Fibroblast of lung (primary cell): ENCODE measurements around the gene NDUFB2. TPM values are rescaled to one million over a fixed set of nuclear protein-coding genes. Genes with fewer than 3 reads are reported as not detected.

Experiments
- DNase-seq, 2 donors: peaks; one replicate each; pipeline versions ENCODE4 v3.0.0 to v3.0.0-alpha.2; 2010; ENCODE audit warnings: low read depth in 2 of 2
- H2AFZ ChIP-seq: 2 replicates; pipeline ENCODE4 v1.5.1; 2012; ENCODE audit warnings: low read length, control low read depth, inconsistent platforms
- H3K27ac ChIP-seq: 2 replicates; pipeline ENCODE4 v1.5.1; 2011; ENCODE audit warnings: low read length, control low read depth; ENCODE audit not compliant: insufficient read depth
- H3K27me3 ChIP-seq: 2 replicates; pipeline ENCODE4 v1.5.1; 2011; ENCODE audit warnings: mild to moderate bottlenecking, low read length; ENCODE audit not compliant: control insufficient read depth, insufficient read depth
- H3K36me3 ChIP-seq: 2 replicates; pipeline ENCODE4 v1.5.1; 2011; ENCODE audit warnings: low read length; ENCODE audit not compliant: control insufficient read depth, insufficient read depth
- H3K4me1 ChIP-seq: 2 replicates; pipeline ENCODE4 v1.5.1; 2011; ENCODE audit warnings: low read length; ENCODE audit not compliant: control insufficient read depth, insufficient read depth; ENCODE audit errors: extremely low read depth
- H3K4me2 ChIP-seq: 2 replicates; pipeline ENCODE4 v1.5.1; 2011; ENCODE audit warnings: low read length, control low read depth; ENCODE audit not compliant: insufficient read depth; ENCODE audit errors: extremely low read depth
- H3K4me3 ChIP-seq, 4 experiments: fragments of 200-600 bp in 1 of 4; sonication (generic) in 1 of 4; replicated peaks in 1 of 4; 2 replicates each; pipeline ENCODE4 v1.5.1; 2011 to 2016; ENCODE audit warnings: low read length in 4 of 4, low read depth in 3 of 4, mild to moderate bottlenecking in 3 of 4, control low read depth in 2 of 4, inconsistent platforms in 1 of 4, mixed read lengths in 1 of 4; ENCODE audit not compliant: insufficient read depth in 1 of 4; ENCODE audit errors: control extremely low read depth in 1 of 4
- H3K79me2 ChIP-seq: 2 replicates; pipeline ENCODE4 v1.5.1; 2012; ENCODE audit warnings: mild to moderate bottlenecking, low read length, inconsistent platforms; ENCODE audit not compliant: control insufficient read depth, insufficient read depth
- H3K9ac ChIP-seq: 2 replicates; pipeline ENCODE4 v1.5.1; 2011; ENCODE audit warnings: mild to moderate bottlenecking, low read length, control low read depth; ENCODE audit not compliant: insufficient read depth
- H3K9me3 ChIP-seq: 2 replicates; pipeline ENCODE4 v1.5.1; 2012; ENCODE audit warnings: low read depth, low read length; ENCODE audit not compliant: control insufficient read depth, insufficient read depth
- H4K20me1 ChIP-seq: 2 replicates; pipeline ENCODE4 v1.5.1; 2011; ENCODE audit warnings: low read length; ENCODE audit not compliant: control insufficient read depth, insufficient read depth; ENCODE audit errors: extremely low read depth
- EZH2 ChIP-seq: IDR thresholded peaks from 2 replicates; pipeline ENCODE4 v1.5.1; 2012; ENCODE audit warnings: low read length, control low read depth, mild to moderate bottlenecking; ENCODE audit errors: missing control alignments
- polyA plus RNA-seq, 2 donors: library from polyadenylated mRNA; depleted of rRNA in 1 of 2; stranded (reverse) in 1 of 2; unstranded in 1 of 2; fragments of >200 nt; gene quantifications; 2 replicates each; pipeline ENCODE4 v1.2.1, GENCODE V29; 2011 to 2012; ENCODE audit warnings: missing spikeins in 1 of 2
- total RNA-seq: library from RNA; depleted of rRNA; stranded (reverse); fragments of >200 nt; gene quantifications from 2 replicates; pipeline ENCODE4 v1.2.1, GENCODE V29; 2014
- TF ChIP-seq, protein P1 (sequence below), 2 donors: IDR thresholded peaks in 1 of 2; conservative IDR thresholded peaks in 1 of 2; 1 replicate in 1 of 2; 2 replicates in 1 of 2; pipeline ENCODE4 v1.5.1; 2011 to 2012; ENCODE audit warnings: low read length in 2 of 2, control low read depth in 1 of 2, inconsistent platforms in 1 of 2, low read depth in 1 of 2, mild to moderate bottlenecking in 1 of 2

The NDUFB2 gene
- total and polyA plus RNA-seq, 2 donors (not counting 1 experiment from before 2014, with no cell fraction given): 116 to 283 TPM

DNA sequence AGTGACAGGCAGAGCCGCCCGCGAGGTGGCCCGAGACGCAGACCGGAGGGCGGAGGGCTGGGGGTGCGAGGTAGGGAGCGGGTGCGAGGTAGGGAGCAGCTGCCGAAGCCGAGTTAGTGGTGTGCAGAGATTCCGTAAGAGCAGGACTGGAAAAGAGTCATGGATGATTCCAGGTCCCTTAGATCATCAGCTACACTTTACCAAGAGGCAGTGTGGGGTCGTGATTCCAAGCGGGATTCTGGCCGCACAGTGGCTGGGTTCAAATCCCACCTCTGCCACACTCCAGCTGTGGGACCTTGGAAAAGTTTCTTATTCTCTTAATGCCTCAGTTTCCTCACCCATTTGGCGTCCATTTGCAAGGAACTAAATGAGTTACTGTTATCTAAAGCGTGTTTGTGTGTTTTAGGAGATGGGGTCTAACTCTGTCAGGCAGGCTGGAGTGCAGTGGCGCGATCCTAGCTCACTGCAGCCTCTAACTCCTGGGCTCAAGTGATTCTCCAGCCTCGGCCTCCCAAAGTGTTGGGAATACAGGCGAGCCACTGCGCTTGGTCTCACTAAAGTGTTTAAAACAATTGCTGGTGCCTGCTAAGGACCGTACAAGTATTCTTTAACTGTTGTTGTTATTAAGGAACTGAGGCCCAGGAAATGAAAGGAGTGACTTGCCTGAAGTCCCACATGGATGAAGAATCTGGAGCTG, 1.1 kb downstream of the NDUFB2 start:
- H3K79me2 ChIP-seq: peaks cover 46% of the 10 kb centered on the region
- peak overlapping the region; percentile 94 for H2AFZ ChIP-seq
- peak overlapping the region; percentile 89 for H3K4me2 ChIP-seq
- peak overlapping the region; percentile 90 for H3K27ac ChIP-seq
- H3K9ac ChIP-seq: peak overlapping the region; percentile 71
- no peaks in the 10 kb centered on the region for H3K27me3 ChIP-seq
- H3K4me1 ChIP-seq: peaks cover 4% of the 10 kb centered on the region
- no peaks in the 10 kb centered on the region for H3K9me3 ChIP-seq
- H3K4me3 ChIP-seq: peak overlapping the region; percentile 71 to 95 (median 88)
- no peaks in the 10 kb centered on the region for H3K36me3 ChIP-seq
- TF ChIP-seq EZH2: no peak
- TF ChIP-seq, protein P1, sequence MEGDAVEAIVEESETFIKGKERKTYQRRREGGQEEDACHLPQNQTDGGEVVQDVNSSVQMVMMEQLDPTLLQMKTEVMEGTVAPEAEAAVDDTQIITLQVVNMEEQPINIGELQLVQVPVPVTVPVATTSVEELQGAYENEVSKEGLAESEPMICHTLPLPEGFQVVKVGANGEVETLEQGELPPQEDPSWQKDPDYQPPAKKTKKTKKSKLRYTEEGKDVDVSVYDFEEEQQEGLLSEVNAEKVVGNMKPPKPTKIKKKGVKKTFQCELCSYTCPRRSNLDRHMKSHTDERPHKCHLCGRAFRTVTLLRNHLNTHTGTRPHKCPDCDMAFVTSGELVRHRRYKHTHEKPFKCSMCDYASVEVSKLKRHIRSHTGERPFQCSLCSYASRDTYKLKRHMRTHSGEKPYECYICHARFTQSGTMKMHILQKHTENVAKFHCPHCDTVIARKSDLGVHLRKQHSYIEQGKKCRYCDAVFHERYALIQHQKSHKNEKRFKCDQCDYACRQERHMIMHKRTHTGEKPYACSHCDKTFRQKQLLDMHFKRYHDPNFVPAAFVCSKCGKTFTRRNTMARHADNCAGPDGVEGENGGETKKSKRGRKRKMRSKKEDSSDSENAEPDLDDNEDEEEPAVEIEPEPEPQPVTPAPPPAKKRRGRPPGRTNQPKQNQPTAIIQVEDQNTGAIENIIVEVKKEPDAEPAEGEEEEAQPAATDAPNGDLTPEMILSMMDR (conservative IDR thresholded peaks at IDR 0.05 in 1 of 2, IDR thresholded peaks at IDR 0.05 in 1 of 2; ENCODE audit: low read depth in 1 of 2, low read length in 2 of 2): no peak
- H4K20me1 ChIP-seq: no peaks in the 10 kb centered on the region
- peak; percentile 40 to 58 for DNase-seq

DNA sequence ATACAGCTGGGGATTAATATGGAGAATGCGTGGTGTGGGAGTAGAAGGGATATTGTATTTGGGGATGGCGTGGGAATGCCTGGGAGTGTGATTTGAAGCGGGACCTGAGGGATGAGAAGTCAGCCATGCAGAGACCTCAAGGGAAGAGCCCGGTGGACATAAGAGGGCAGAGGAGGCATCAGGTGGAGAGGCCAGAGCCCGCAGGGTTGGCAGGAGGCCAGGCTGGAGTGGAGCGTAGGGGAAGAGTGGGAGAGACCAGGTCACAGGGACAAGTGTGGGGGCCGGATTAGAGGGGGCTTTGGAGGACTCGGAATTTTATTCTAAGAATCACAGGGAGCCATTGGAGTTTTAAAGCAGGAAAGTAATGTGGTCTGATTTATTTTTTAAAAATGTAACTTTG, 2.0 kb downstream of the NDUFB2 start:
- Histone ChIP-seq H3K79me2 (peaks cover 47% of the 10 kb centered on the region), H4K20me1 (no peaks in the 10 kb centered on the region), H3K9ac (no peak overlapping the region), H3K36me3 (no peaks in the 10 kb centered on the region), H3K4me1 (peaks cover 4% of the 10 kb centered on the region), H2AFZ (no peak overlapping the region), H3K27me3 (no peaks in the 10 kb centered on the region), H3K9me3 (no peaks in the 10 kb centered on the region), H3K4me3 (peak overlapping the region in 2 of 4 experiments; percentile 84 to 95), H3K27ac (no peak overlapping the region), H3K4me2 (peak overlapping the region; percentile 46)
- TF ChIP-seq, protein P1 (conservative IDR thresholded peaks at IDR 0.05 in 1 of 2, IDR thresholded peaks at IDR 0.05 in 1 of 2; ENCODE audit: low read depth in 1 of 2, low read length in 2 of 2): no peak
- no peak for TF ChIP-seq EZH2
- DNase-seq: no peak

DNA sequence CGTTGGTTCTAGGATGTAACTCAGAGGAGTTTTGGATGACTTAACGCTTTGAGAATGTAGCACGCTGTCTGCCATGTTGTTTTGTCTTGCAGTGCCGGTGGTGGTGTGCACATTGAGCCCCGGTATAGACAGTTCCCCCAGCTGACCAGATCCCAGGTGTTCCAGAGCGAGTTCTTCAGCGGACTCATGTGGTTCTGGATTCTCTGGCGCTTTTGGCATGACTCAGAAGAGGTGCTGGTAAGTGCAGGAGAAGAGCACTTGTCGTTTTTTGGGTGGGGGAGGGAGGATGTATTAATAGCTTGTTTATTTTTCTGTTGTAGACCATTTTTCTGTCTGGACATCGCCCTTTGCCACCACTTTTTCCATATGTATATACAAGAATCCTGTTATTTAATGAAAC, 6.3 kb downstream of the NDUFB2 start:
- no peaks in the 10 kb centered on the region for H3K4me1 ChIP-seq
- H3K79me2 ChIP-seq: peaks cover 41% of the 10 kb centered on the region
- no peaks in the 10 kb centered on the region for H4K20me1 ChIP-seq
- H3K36me3 ChIP-seq: no peaks in the 10 kb centered on the region
- no peak overlapping the region for H3K4me3 ChIP-seq
- DNase-seq: peak in 1 of 2 donors; percentile 11
- H3K9ac ChIP-seq: no peak overlapping the region
- no peak overlapping the region for H3K27ac ChIP-seq
- no peak for TF ChIP-seq EZH2
- TF ChIP-seq, protein P1 (conservative IDR thresholded peaks at IDR 0.05 in 1 of 2, IDR thresholded peaks at IDR 0.05 in 1 of 2; ENCODE audit: low read depth in 1 of 2, low read length in 2 of 2): no peak
- H3K4me2 ChIP-seq: no peak overlapping the region
- no peaks in the 10 kb centered on the region for H3K9me3 ChIP-seq
- no peak overlapping the region for H2AFZ ChIP-seq
- H3K27me3 ChIP-seq: no peaks in the 10 kb centered on the region
